K562 (cell line): ENCODE results near the gene SLC8A2. TPM values are rescaled to one million over a fixed set of nuclear protein-coding genes. Genes with fewer than 3 reads are reported as not detected.

Experiments used
- ATAC-seq: fragments of 200-7000 bp; cut with Tn5 transposase; 3 replicates; pipeline ENCODE4 v1.9.1; 2020; ENCODE audit warnings: moderate library complexity
- BruUV-seq: library from RNA; stranded (reverse); fragments of 400-500 nt; replicated peaks from 2 replicates; lab custom pipeline; 2021; lab: Mats Ljungman, UMichigan
- CTCF ChIA-PET: fragments of 300-600 bp; formaldehyde crosslinking; extraction: SDS; loops from one replicate; lab custom pipeline; 2021; ENCODE audit warnings: low intra/inter-chr PET ratio; lab: Yijun Ruan, JAX
- POLR2A ChIA-PET: fragments of 300-600, 350-650 bp; sonication (Branson Sonifier 250); formaldehyde crosslinking; extraction: SDS; loops from one replicate; lab custom pipeline; 2021; ENCODE audit warnings: antibody characterized with exemption, inconsistent platforms; lab: Yijun Ruan, JAX
- DNase-seq, 4 experiments: peaks; one replicate each; pipeline versions ENCODE4 v3.0.0 to v3.0.0-alpha.2; 2011 to 2018; ENCODE audit warnings: low spot score in 3 of 4, mixed read lengths in 3 of 4; ENCODE audit errors: extremely low read depth in 1 of 4
- FAIRE-seq: peaks from 2 replicates; lab custom pipeline; 2011; peaks lifted over from hg19 to GRCh38; lab: Jason Lieb, UNC
- H2AFZ ChIP-seq: 2 replicates; pipeline ENCODE4 v1.6.0; 2011; ENCODE audit warnings: low read depth, low read length, control low read depth, inconsistent platforms
- H3K27ac ChIP-seq: fragments of 200-600 bp; 3 replicates; pipeline ENCODE4 v1.8.0; 2011; ENCODE audit warnings: low read depth, mild to moderate bottlenecking, control low read depth, inconsistent platforms, low read length, moderate library complexity, mixed read lengths; ENCODE audit errors: extremely low read depth
- H3K27me3 ChIP-seq, 2 experiments: fragments of 300-600 bp in 1 of 2; 2 replicates in 1 of 2; 3 replicates in 1 of 2; pipeline versions ENCODE4 v1.6.0 to v1.8.0; 2011; ENCODE audit warnings: inconsistent platforms in 2 of 2, low read length in 2 of 2, mild to moderate bottlenecking in 1 of 2, mixed read lengths in 1 of 2, moderate library complexity in 1 of 2; ENCODE audit not compliant: control insufficient read depth in 2 of 2, insufficient read depth in 2 of 2
- H3K36me3 ChIP-seq: fragments of 300-600 bp; 3 replicates; pipeline ENCODE4 v1.8.0; 2011; ENCODE audit warnings: mild to moderate bottlenecking, low read length, inconsistent platforms; ENCODE audit not compliant: control insufficient read depth, insufficient read depth
- H3K4me1 ChIP-seq, 2 experiments: fragments of 200-600 bp in 1 of 2; replicated peaks in 1 of 2; 2 replicates in 1 of 2; 3 replicates in 1 of 2; pipeline versions ENCODE4 v1.5.1 to v1.8.0; 2011; ENCODE audit warnings: inconsistent platforms in 2 of 2, low read length in 2 of 2, mild to moderate bottlenecking in 1 of 2, mixed read lengths in 1 of 2, moderate library complexity in 1 of 2; ENCODE audit not compliant: control insufficient read depth in 2 of 2, insufficient read depth in 2 of 2
- H3K4me2 ChIP-seq: 2 replicates; pipeline ENCODE4 v1.6.1; 2011; ENCODE audit warnings: low read length, control low read depth, inconsistent platforms, mixed read lengths; ENCODE audit not compliant: insufficient read depth
- H3K4me3 ChIP-seq: fragments of 200-600 bp; sonication (generic), shearing (Covaris generic); 2 replicates; pipeline ENCODE4 v1.5.1; 2016; ENCODE audit warnings: control low read depth, inconsistent platforms
- H3K79me2 ChIP-seq: fragments of 200-600 bp; 3 replicates; pipeline ENCODE4 v1.8.0; 2011; ENCODE audit warnings: low read length, inconsistent platforms; ENCODE audit not compliant: control insufficient read depth, insufficient read depth
- H3K9ac ChIP-seq, 2 experiments: 2 replicates each; pipeline versions ENCODE4 v1.6.0 to v1.6.1; 2011; ENCODE audit warnings: low read depth in 2 of 2, low read length in 2 of 2, control low read depth in 1 of 2, inconsistent platforms in 1 of 2, mild to moderate bottlenecking in 1 of 2, mixed read lengths in 1 of 2; ENCODE audit not compliant: insufficient read depth in 1 of 2
- H3K9me1 ChIP-seq: one replicate; pipeline ENCODE4 v1.6.0; 2011; ENCODE audit warnings: inconsistent platforms, mild to moderate bottlenecking, low read length, moderate library complexity; ENCODE audit not compliant: control insufficient read depth, insufficient read depth
- H3K9me3 ChIP-seq: replicated peaks from 2 replicates; pipeline ENCODE4 v1.5.1; 2011; ENCODE audit warnings: low read depth, low read length, inconsistent platforms; ENCODE audit not compliant: control insufficient read depth, insufficient read depth
- H4K20me1 ChIP-seq: replicated peaks from 2 replicates; pipeline ENCODE4 v1.6.1; 2011; ENCODE audit warnings: low read length, inconsistent platforms, mixed read lengths; ENCODE audit not compliant: control insufficient read depth, insufficient read depth
- AFF1 ChIP-seq, 2 experiments: fragments of 450-650 bp; IDR thresholded peaks; 2 replicates each; pipeline ENCODE4 v1.6.1; 2018; ENCODE audit warnings: mild to moderate bottlenecking in 2 of 2, low read depth in 1 of 2; ENCODE audit not compliant: partially characterized antibody in 2 of 2
- FOXM1 ChIP-seq, 2 experiments: fragments of 450-650 bp in 1 of 2; sonication (generic) in 1 of 2; formaldehyde crosslinking in 1 of 2; IDR thresholded peaks; 2 replicates each; pipeline versions ENCODE4 v1.6.1 to v1.9.0; 2017 to 2022; ENCODE audit warnings: low read depth in 2 of 2, mild to moderate bottlenecking in 2 of 2, missing genetic modification reagents in 1 of 2, moderate library complexity in 1 of 2
- whole genome bisulfite sequencing: fragments of 100-300 bp; shearing (Covaris generic); methylation state at CpG from one replicate; pipeline ENCODE4 v1.1.6; 2016; ENCODE audit warnings: low coverage, mixed read lengths; ENCODE audit not compliant: insufficient coverage; ENCODE audit errors: missing lambda C conversion rate; 5-methylcytosine and 5-hydroxymethylcytosine counted together
- in situ Hi-C: fragments of 300-500 bp; cut with MboI; formaldehyde crosslinking; loops from 4 replicates; pipeline ENCODE4 v1.15.0; 2018; ENCODE audit warnings: inconsistent platforms, mixed read lengths
- intact Hi-C: fragments of 100-400 bp; cut with micrococcal nuclease; formaldehyde crosslinking; loops from 2 replicates; pipeline ENCODE4 v1.14.2; 2022
- polyA plus RNA-seq, 8 experiments: library from polyadenylated mRNA; depleted of rRNA in 4 of 8; stranded (reverse) in 5 of 8; unstranded in 3 of 8; fragments of >200 nt; fragmentation: Nextera tagmentation in 2 of 8; fragmentation: Illumina TruSeq in 1 of 8; extraction: Ambion mirVana in 2 of 8; extraction: Trizol in 1 of 8; gene quantifications; 2 replicates each; pipeline versions ENCODE4 v1.2.1 to v1.2.3, GENCODE V29; 2011 to 2014; ENCODE audit warnings: inconsistent platforms in 1 of 8, missing spikeins in 1 of 8
- total RNA-seq, 7 experiments: library from RNA; depleted of rRNA in 6 of 7; stranded (reverse); fragments of >200 nt in 6 of 7; fragmentation: Illumina TruSeq in 2 of 7; extraction: Trizol in 2 of 7; gene quantifications; 2 replicates each; pipeline versions ENCODE4 v1.2.1 to v1.2.3, GENCODE V29; 2011 to 2021; ENCODE audit warnings: low replicate concordance in 1 of 7

SLC8A2 gene
- total and polyA plus RNA-seq, 9 of the 15 experiments (the other 6 are each of a cell fraction or from before 2014, with no cell fraction given): 0.07 to 0.66 (median 0.24) TPM; not detected in 3

DNA sequence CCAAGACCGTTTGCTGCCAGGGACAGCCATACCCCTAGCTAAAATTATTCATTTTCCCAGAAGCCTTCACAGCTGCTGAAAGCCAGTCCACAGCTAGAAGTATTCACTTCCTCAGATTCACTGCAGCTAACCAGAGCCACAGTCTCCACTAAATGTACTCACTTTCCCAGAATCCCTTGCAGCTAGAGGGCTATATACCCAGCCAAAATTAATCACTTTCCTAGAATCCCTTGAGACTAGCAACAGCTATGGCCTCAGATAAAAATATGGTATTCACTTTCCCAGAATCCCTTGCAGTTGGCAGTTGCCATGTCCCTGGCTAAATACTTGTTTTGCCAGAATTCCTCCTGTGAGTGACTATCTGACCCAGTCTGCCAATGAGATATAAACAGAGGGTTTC lies 38.6 kb downstream of the SLC8A2 start:
- H3K4me3 ChIP-seq: no peak overlapping the region
- peak in 1 of 2 experiments; percentile 20 for TF ChIP-seq AFF1 (IDR thresholded peaks at IDR 0.05; ENCODE audit: low read depth in 1 of 2, partially characterized antibody in 2 of 2)
- TF ChIP-seq FOXM1 (IDR thresholded peaks at IDR 0.05; ENCODE audit: low read depth): no peak
- no peak for TF ChIP-seq FOXM1 (CRISPR knock-in tag; IDR thresholded peaks at IDR 0.05; ENCODE audit: low read depth)
- WGBS: 22% methylated on average over 1 of the region's 1 CpG
- DNase-seq: peak in 1 of 4 experiments; percentile 6
- H3K36me3 ChIP-seq: no peaks in the 10 kb centered on the region
- H3K27me3 ChIP-seq: peaks cover 0 to 13% of the 10 kb centered on the region in 2 experiments; a peak in 1 of 5 replicates
- no peak overlapping the region for H3K27ac ChIP-seq
- in situ Hi-C loops: no loop called here
- no peak for FAIRE-seq
- no peak overlapping the region for H2AFZ ChIP-seq
- no peak overlapping the region for H3K4me2 ChIP-seq
- POLR2A ChIA-PET: interaction anchor here (0.6 to 1.6 kb wide), 6 partner anchors 14 to 275 kb away, joined by 3 to 6 read pairs (median 3); no protein-coding TSS in a partner anchor
- H3K79me2 ChIP-seq: no peaks in the 10 kb centered on the region
- ATAC-seq: no peak
- no peaks in the 10 kb centered on the region for H3K9me3 ChIP-seq
- no peaks in the 10 kb centered on the region for H3K9me1 ChIP-seq
- CTCF ChIA-PET: no interaction called here
- H3K4me1 ChIP-seq: peaks cover 3 to 26% of the 10 kb centered on the region in 2 experiments; a peak in 3 of 5 replicates
- peaks cover 16% of the 10 kb centered on the region; the same call in 1 of the 2 replicates for H4K20me1 ChIP-seq
- H3K9ac ChIP-seq: no peak overlapping the region
- BruUV-seq: no TSS peak
- intact Hi-C loops: no loop called here
